Erythroblast (primary cell): ENCODE measurements around the gene ITPA.

ENCODE experiments used
- GATA1 ChIP-seq: IDR thresholded peaks from 2 replicates; pipeline ENCODE4 v1.6.1; 2011; ENCODE audit warnings: low read depth, mild to moderate bottlenecking, control low read depth, low read length, moderate library complexity
- POLR2A ChIP-seq: IDR thresholded peaks from 2 replicates; pipeline ENCODE4 v1.6.1; 2011; ENCODE audit warnings: mild to moderate bottlenecking, low read length

DNA sequence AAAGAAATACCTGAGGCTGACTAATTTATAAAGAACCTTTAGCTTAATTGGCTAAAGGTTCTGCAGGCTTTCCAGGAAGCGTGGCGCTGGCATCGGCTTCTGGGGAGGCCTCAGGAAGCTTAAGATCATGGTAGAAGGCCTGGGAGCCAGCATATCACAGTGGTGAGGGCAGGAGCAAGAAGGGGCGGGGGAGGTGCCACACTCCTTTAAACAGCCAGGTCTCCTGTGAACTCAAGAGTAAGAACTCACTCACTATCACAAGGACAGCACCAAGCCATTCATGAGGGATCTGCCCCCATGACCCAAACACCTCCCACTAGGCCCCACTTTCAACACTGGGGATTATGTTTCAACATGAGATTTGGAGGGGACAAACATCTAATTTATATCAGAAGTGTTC is 64.1 kb downstream of the ITPA start:
- TF ChIP-seq POLR2A (no peak), GATA1 (no peak)
